Esophagus muscularis mucosa (tissue), 4 donors: Measurements from ENCODE around the gene NUP133.

Experiments
- CTCF ChIP-seq, 3 experiments: fragments of 200-600 bp in 2 of 3; fragments of 450-650 bp in 1 of 3; sonication (generic) in 2 of 3; IDR thresholded peaks; one replicate each; pipeline ENCODE4 v1.5.1; 2017 to 2019; ENCODE audit warnings: antibody characterized with exemption in 3 of 3, mild to moderate bottlenecking in 2 of 3, moderate library complexity in 1 of 3
- EP300 ChIP-seq: sonication (generic); formaldehyde crosslinking; IDR thresholded peaks from one replicate; pipeline ENCODE4 v1.6.1; 2017; ENCODE audit warnings: antibody characterized with exemption
- POLR2AphosphoS5 ChIP-seq, 2 donors: sonication (generic); formaldehyde crosslinking; IDR thresholded peaks; one replicate each; pipeline ENCODE4 v1.6.1; 2017; ENCODE audit warnings: antibody characterized with exemption in 2 of 2

- TF ChIP-seq CTCF (IDR thresholded peaks at IDR 0.05), result no peak
- TF ChIP-seq POLR2AphosphoS5 (IDR thresholded peaks at IDR 0.05), result no peak
- no peak for TF ChIP-seq EP300
Measured at GRCh38 chr1:229457436-229457835, 50.7 kb downstream of the NUP133 start.
